HCT116 (cell line): ENCODE data around the gene TRIM43. TPM values are rescaled to one million over a fixed set of nuclear protein-coding genes. Genes with fewer than 3 reads are reported as not detected.
"Not testable (repeated sequence)": the region's sequence is repeated elsewhere in the genome, so short reads cannot be mapped to it uniquely, and the experiment has no call there.

Experiments used
- ATAC-seq: fragments of 200-7000 bp; cut with Tn5 transposase; 2 replicates; pipeline ENCODE4 v1.9.1; 2020; ENCODE audit warnings: mild to moderate bottlenecking, moderate library complexity
- BruUV-seq: library from RNA; stranded (reverse); fragments of 400-500 nt; replicated peaks from 2 replicates; lab custom pipeline; 2021; lab: Mats Ljungman, UMichigan
- CTCF ChIA-PET: fragments of 300-600 bp; sonication (Branson Sonifier 250); formaldehyde crosslinking; loops from one replicate; lab custom pipeline; 2021; ENCODE audit warnings: antibody characterized with exemption; lab: Charles Lee
- POLR2A ChIA-PET: fragments of 300-600, 350-600 bp; sonication (Branson Sonifier 250); formaldehyde crosslinking; loops from one replicate; lab custom pipeline; 2021; ENCODE audit warnings: antibody characterized with exemption; lab: Charles Lee
- RAD21 ChIA-PET, 2 experiments: fragments of 300-600 bp; sonication (Branson Sonifier 250); formaldehyde crosslinking; loops; one replicate each; lab custom pipeline; 2023; ENCODE audit warnings: low total read pairs in 2 of 2; ENCODE audit not compliant: uncharacterized antibody in 2 of 2, unreplicated experiment in 2 of 2, low non-redundant PET in 1 of 2; lab: Charles Lee
- DNase-seq: peaks from one replicate; pipeline ENCODE4 v3.0.0-alpha.2; 2010; ENCODE audit warnings: low read depth, low spot score
- H2AFZ ChIP-seq: fragments of 200-600 bp; shearing (Covaris generic), sonication (generic); 2 replicates; pipeline ENCODE4 v1.6.1; 2017; ENCODE audit warnings: low read depth, mixed run types, mixed read lengths, antibody characterized with exemption, low read length; ENCODE audit not compliant: poor library complexity, severe bottlenecking
- H3K27ac ChIP-seq: 2 replicates; pipeline ENCODE4 v1.5.1; 2012; ENCODE audit warnings: low read depth, low read length
- H3K27me3 ChIP-seq: fragments of 200-600 bp; sonication (generic); 2 replicates; pipeline ENCODE4 v1.6.1; 2016; ENCODE audit warnings: mixed run types, low read length, mixed read lengths; ENCODE audit not compliant: insufficient read depth
- H3K36me3 ChIP-seq, 2 experiments: fragments of 200-500 bp in 1 of 2; fragments of 200-600 bp in 1 of 2; sonication (Bioruptor generic) in 1 of 2; sonication (generic) in 1 of 2; 2 replicates each; pipeline versions ENCODE4 v1.5.1 to v1.6.1; 2014 to 2016; ENCODE audit warnings: low read length in 2 of 2, inconsistent platforms in 1 of 2, mixed read lengths in 1 of 2, mixed run types in 1 of 2; ENCODE audit not compliant: insufficient read depth in 2 of 2, control insufficient read depth in 1 of 2
- H3K4me1 ChIP-seq, 2 experiments: fragments of 200-600 bp in 1 of 2; sonication (generic) in 1 of 2; 2 replicates each; pipeline versions ENCODE4 v1.5.1 to v1.6.1; 2012 to 2017; ENCODE audit warnings: low read length in 2 of 2, inconsistent platforms in 1 of 2, mild to moderate bottlenecking in 1 of 2, mixed read lengths in 1 of 2, mixed run types in 1 of 2, moderate library complexity in 1 of 2; ENCODE audit not compliant: insufficient read depth in 2 of 2, control insufficient read depth in 1 of 2
- H3K4me2 ChIP-seq: fragments of 200-600 bp; sonication (generic); 2 replicates; pipeline ENCODE4 v1.6.1; 2017; ENCODE audit warnings: mixed run types, low read length, mixed read lengths
- H3K4me3 ChIP-seq, 2 experiments: fragments of 200-600 bp in 1 of 2; sonication (generic) in 1 of 2; replicated peaks in 1 of 2; 2 replicates each; pipeline ENCODE4 v1.5.1; 2011 to 2016; ENCODE audit warnings: low read length in 2 of 2, control low read depth in 1 of 2, low read depth in 1 of 2, mild to moderate bottlenecking in 1 of 2, mixed read lengths in 1 of 2, mixed run types in 1 of 2
- H3K79me2 ChIP-seq: fragments of 200-600 bp; sonication (generic); 2 replicates; pipeline ENCODE4 v1.6.1; 2017; ENCODE audit warnings: mild to moderate bottlenecking, mixed run types, low read length, moderate library complexity, mixed read lengths; ENCODE audit not compliant: insufficient read depth
- H3K9ac ChIP-seq: fragments of 200-600 bp; sonication (generic); 2 replicates; pipeline ENCODE4 v1.6.1; 2016; ENCODE audit warnings: low read length, mixed read lengths
- H3K9me2 ChIP-seq: fragments of 200-600 bp; sonication (generic), shearing (Covaris generic); 2 replicates; pipeline ENCODE4 v1.6.1; 2017; ENCODE audit warnings: mixed run types, mild to moderate bottlenecking, moderate library complexity; ENCODE audit not compliant: insufficient read depth
- H3K9me3 ChIP-seq, 2 experiments: fragments of 200-500 bp in 1 of 2; fragments of 200-600 bp in 1 of 2; sonication (Bioruptor generic) in 1 of 2; sonication (generic) in 1 of 2; 2 replicates each; pipeline ENCODE4 v1.6.1; 2014 to 2017; ENCODE audit warnings: low read length in 2 of 2, mixed read lengths in 2 of 2, inconsistent platforms in 1 of 2, low read depth in 1 of 2, mild to moderate bottlenecking in 1 of 2, mixed run types in 1 of 2, moderate library complexity in 1 of 2; ENCODE audit not compliant: control insufficient read depth in 1 of 2, insufficient read depth in 1 of 2
- H4K20me1 ChIP-seq: fragments of 200-600 bp; sonication (generic), shearing (Covaris generic); 2 replicates; pipeline ENCODE4 v1.6.1; 2017; ENCODE audit warnings: mixed run types, mild to moderate bottlenecking, moderate library complexity; ENCODE audit not compliant: insufficient read depth
- intact Hi-C: fragments of 100-400 bp; cut with micrococcal nuclease; formaldehyde crosslinking; loops from 2 replicates; pipeline ENCODE4 v1.10.0; 2022
- total RNA-seq: library from RNA; stranded (reverse); gene quantifications from one replicate; pipeline ENCODE4 v1.2.1, GENCODE V29; 2021; ENCODE audit not compliant: unreplicated experiment

The TRIM43 gene
- total RNA-seq, 1 experiment from 2014 or later, result not detected

- H3K27me3 ChIP-seq, BruUV-seq, H3K9me3 ChIP-seq, H3K4me2 ChIP-seq, H3K27ac ChIP-seq, H3K4me3 ChIP-seq, ATAC-seq, CTCF ChIA-PET, H3K79me2 ChIP-seq, H3K36me3 ChIP-seq, H3K9me2 ChIP-seq, POLR2A ChIA-PET, DNase-seq, RAD21 ChIA-PET, H2AFZ ChIP-seq, H4K20me1 ChIP-seq, H3K9ac ChIP-seq, intact Hi-C loops, H3K4me1 ChIP-seq: not testable (repeated sequence)
Observed at GRCh38 chr2:95646274-95646994, 54.6 kb downstream of the TRIM43 start.

DNA sequence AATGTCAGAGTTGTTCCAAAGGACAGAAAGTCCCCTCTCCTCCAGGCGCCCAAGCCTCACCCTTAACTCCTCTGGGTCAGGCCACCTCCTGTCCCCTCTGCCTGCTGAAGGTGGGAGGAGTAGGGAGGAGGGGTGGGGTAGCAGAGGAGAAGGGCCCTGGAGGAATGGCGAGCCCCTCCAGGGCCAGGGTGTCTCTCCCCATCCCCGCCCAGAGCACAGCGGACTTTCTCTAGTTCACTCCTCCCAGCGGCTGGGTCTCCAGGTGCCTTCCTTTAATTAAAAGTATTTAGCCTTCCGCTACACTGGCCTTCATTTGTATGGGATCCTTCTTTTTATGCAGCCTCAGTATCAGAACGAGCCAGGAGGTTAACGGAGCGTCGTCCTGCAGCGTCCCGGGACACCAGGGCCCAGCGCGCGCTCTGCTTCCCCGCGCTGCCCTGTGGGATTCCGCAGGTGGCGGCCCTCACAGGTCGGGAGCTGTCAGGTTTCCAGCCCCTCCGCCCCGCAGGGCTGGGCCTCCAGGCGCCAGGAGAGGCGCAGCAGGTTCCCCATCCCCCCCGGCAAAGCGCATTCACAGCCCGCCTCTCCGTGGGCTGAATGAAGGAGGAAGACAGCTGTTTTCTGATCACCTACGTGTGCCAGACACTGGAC, 57.2 kb downstream of the TRIM43 start:
- H3K9me3 ChIP-seq, H3K9ac ChIP-seq, RAD21 ChIA-PET, POLR2A ChIA-PET, H3K4me1 ChIP-seq, H3K9me2 ChIP-seq, CTCF ChIA-PET, ATAC-seq, H3K79me2 ChIP-seq, H3K36me3 ChIP-seq, H3K27me3 ChIP-seq, intact Hi-C loops, H2AFZ ChIP-seq, H4K20me1 ChIP-seq, BruUV-seq, H3K4me2 ChIP-seq, DNase-seq, H3K4me3 ChIP-seq, H3K27ac ChIP-seq: not testable (repeated sequence)

Other genes with a start within 250 kb of the TRIM43 start
- 25.4 TPM for gene FAHD2A, start 189.3 kb upstream of the TRIM43 start, total RNA-seq
- not detected for gene TRIM43B, start 107.2 kb upstream of the TRIM43 start, total RNA-seq